NCI-H1048 (cell line): Measurements from ENCODE around the gene CREB5.
"Not testable (repeated sequence)": the region's sequence is repeated elsewhere in the genome, so short reads cannot be mapped to it uniquely, and the experiment has no call there.

Experiments
- DNase-seq: peaks from one replicate; lab custom pipeline; 2025; lab: John Stamatoyannopoulos, UW

Gene CREB5

DNA sequence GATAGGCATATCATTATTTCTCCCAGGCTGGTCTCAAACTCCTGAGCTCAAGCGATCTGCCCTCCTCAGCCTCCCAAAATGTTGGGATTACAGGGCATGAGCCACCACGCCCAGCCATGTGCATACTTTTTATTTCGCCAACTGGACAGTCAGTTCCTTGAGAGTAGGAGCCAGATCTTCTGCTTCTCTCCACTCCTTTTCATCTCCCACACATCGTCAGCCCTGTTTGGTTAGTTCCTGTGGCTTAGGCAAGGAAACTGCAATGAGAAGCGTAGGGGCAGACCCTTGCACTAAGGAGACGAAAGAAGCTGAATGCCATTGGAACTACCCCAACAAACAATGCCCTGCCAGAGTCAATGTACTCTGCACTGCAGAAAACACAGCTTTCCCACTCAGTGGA lies 367.6 kb downstream of the CREB5 start:
- no peak for DNase-seq

DNA sequence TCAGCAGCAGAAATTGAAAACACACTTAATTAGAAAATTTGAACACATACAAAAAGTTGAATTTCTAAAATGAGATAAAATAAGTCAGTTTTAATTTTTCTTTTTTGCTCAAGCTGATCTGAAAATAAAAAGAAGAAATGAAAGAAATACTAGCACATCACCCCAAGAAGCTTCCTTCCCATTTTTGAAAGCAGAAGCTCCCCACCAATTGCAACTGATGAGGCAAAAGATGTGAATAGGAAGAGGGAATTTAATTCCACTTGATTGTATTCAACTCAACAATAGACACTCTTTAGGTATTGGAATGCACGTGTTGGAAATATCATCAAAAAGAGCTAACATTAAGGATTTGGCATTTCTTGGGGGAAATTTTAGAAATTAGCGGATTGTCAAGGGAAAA lies 370.0 kb downstream of the CREB5 start:
- no peak for DNase-seq

DNA sequence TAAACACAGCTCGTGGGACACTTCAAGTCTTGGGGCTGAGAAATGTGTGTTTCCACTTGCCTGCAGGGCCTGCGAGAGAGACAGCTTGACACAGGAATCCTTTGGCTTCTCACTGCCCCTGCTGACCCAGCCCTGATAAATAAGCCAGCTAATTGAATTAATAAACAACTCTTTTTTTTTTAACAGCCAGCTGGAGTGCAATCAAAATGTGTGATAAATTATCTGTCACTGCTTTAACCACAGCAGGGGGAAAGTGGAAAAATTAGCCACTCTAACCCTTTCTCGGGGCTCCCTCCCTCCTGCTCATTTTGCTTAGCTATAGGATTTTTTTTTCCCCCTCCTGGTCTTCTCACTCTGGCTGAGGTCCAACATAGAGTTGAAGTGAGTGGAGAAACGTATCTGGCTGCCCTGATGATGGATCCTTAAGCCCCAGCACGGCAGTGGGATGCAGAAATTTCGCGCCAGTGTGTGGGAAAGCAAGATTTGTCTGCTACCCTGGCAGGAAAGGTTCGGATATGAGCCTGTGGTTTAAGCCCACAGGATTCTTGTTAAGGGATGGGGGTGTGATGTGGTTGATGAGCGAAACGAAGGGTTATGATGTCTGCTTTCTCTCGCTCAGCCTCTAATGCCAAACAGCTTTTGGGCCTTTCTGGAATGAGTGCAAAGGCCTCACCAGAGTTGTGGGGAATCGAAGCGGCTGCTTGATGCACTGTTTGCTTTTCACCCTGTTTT lies 372.0 kb downstream of the CREB5 start:
- DNase-seq: no peak

DNA sequence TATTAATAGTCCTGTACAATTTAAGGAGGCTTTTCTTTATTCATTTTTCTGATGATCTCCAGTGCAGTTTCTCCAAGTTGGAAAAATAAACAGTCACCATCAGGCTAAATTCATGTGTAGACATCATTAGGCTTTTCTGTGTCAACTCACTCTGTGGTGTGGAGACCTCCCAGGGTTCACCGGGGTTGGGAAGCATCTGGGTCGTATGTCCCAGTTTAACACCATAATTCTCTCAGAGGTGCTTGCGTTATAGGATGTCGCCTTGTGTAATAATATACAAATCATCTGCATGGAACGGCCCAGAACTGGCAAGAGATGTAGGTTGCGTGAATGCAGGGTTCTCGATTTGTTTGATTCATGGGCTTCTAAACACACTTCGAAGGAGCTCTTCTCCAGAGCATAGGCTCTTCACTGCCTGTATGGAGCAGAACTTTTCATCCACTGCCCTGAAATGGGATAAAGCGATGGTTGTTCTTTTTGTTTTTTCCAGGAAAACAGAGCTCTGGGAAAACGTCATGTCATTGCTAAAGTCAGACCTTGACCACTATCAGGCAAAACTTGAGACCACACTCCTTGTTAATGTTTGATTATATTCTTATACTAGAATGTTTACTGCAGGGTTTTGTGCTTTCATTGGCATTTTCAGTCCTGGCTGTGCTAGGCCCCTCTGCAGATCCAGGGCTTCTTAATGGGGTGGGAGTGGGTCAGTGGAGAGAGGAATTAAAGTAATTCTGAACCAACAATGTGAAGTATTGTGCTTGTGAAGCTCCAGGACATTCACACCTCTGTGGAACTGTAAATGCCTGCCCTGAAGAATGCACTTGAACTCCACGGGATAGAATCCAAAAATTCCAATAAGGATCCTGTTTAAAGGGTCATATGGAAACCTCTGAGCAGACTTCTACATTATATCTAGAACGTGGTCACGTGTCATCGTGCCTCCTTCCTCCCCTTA lies 373.0 kb downstream of the CREB5 start:
- DNase-seq: no peak

DNA sequence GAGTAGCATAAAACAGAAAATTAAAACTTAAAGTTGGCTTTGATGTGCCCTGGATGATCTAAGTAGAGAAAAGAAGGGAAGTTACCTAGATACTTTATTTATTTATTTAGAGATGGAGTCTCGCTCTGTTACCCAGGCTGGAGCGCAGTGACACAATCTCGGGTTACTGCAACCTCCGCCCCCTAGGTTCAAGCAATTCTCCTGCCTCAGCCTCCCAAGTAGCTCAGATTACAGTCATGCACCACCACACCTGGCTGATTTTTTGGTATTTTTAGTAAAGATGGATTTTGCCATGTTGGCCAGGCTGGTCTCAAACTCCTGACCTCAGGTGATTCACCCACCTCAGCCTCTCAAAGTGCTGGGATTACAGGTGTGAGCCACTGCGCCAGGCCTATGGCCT lies 373.8 kb downstream of the CREB5 start:
- not testable (repeated sequence) for DNase-seq

DNA sequence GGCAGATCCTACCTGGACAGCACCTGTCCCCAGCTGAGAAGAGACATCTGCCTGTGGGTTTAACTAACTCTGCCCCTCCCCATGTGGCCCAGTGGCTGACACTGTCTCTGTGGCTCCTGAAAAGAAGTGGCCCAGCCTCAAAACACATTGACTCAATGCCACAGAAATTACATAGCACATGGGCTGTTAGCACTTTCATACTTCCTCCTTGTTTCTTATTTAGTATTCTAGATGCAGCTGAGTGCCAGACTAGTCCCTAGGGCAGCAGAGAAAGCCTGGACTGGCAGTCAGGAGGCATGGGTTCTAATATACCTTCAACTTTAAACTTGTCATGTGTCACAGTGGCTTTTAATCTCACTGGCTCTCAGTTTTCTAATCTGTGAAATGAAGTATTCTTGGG lies 374.8 kb downstream of the CREB5 start:
- no peak for DNase-seq

DNA sequence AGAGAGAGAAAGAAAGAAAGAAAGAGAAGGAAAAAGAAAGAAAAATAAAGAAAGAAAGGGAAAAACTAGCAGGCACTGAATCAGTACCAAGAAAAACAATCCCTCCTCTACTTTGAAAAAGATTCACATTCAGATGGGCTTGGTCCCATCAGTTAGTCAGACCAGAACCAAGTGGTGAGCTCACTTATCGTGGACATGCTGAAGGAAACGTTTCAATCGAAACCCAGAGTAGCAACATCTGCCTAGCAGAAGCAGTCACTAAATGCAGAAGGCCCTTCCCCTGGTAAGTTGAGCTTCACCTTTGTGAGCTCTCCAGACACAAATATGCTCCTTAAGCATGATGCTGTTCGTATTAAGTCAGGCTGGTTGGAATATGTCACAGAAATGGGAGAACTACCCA lies 378.1 kb downstream of the CREB5 start:
- no peak for DNase-seq

DNA sequence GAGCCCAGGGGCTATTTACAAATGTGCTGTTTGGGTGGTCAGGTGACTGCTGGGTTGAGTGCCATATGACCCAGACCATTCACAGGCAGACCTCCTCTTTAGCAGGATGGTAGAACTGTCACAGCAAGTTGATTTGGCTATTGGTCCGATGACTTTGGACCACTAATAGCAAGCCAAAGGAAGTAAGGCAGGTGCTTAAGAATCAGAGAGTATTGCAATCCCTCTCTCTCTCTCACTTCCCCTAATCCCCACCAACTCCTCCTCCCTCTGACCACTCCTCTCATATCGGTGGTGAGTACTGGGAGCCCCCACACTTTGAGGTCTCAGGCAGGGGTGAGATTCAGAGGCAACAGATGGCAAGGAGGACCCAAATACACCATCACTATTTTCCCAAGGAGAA lies 380.5 kb downstream of the CREB5 start:
- no peak for DNase-seq

DNA sequence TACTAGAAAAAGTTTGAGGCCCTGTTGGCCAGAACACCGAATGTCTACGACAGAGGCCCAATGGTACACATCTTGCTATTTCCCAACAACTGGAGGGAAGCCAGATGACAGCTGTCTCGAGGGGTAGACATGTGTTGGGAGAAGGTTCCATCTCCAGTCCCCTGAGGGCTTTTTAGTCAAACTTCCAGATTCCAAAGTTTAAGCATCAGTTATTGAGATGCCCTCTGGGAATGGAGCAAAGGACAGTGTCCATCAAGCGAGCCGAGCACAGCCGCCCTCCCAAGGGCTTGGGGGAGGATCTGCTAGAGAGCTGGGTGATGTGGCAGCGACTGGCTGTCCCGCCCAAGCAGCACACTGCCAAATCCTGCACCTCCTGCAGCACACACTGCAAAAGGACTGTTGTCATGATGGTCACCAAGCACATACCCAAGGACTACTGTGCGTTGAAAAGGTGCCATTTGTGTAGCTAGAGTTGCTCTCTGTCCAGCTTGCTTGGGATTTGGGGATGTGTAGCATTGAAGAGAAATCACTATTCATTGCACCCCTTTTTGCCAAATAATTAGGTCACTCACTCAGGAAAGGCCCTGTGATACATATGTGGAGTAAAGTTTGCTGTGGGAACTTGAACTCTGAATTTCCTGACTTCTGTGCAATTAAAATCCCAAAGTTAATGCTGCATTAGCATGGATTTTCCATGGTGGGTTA lies 381.2 kb downstream of the CREB5 start:
- no peak for DNase-seq

DNA sequence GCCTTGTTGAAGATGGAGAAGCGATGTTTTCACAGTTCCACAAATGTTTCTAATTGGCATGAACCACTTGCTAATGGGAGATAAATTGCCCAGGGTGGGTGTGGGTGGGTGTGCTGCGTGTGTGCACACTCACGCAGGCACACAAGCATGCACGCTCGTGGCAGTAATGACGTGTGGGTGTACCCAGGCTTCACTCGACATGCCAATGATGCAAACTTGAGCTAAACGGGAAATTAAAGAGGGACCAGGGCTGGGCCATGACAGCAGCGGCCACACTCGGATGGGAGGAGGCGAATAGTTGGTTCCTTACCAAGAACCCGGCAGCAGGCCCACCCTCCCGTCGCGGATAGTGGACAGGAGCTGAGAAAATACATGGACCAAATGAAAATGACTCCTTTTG lies 386.0 kb downstream of the CREB5 start:
- DNase-seq: no peak

DNA sequence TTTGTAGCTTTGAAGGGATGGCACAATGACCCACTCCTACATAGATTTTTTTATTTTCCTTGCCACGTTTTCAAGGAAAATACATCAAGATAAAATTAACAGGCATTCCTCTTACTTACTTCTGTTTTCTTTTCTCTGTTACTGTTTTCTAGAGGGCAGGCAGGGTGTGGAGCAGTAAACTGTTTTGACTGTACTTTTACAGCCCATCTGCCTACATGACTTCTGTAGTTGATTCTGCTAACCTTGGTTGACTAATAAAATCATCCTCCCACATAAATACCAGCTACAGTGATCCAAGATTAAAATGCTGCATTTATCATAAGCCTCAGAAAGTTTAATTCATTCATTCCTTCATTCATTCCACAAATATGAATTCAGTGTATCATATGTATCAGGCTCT lies 387.3 kb downstream of the CREB5 start:
- DNase-seq: no peak

DNA sequence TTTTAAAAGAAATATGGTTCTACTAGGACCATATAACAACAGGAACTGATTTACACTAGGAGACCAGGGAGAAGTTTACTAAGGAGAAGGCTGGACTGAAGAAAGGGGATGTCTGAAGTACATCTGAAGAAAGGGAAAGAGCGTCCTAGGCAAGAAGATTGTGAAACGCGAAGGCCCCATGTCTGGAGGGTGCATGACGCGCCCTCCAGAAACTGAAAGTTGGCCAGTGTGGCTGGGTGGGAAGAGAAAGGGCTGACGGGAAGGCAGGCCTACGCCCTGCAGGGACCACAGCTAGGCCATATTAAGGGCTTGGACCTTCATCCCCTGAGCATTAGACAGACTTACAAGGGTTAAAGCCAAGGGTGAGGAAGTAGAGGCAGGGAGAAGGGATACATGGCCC lies 387.8 kb downstream of the CREB5 start:
- DNase-seq: no peak

DNA sequence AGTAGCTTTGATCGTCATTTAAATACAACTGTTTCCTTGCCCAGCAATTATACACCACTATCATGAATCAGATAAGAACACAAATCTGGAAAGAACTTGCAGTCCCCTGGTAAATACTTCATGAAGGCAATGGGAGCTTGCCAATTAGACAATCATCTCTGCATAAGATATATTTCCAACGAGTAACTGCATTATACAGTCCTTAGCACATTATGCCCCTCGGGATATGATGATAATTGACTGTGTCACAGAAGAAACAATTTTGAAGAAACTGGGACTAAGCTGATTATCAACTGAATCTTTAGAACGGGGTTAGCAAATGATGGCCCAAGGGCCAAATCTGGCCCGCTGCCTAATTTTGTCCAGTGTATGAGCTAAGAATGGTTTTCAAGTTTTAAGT lies 390.1 kb downstream of the CREB5 start:
- no peak for DNase-seq

DNA sequence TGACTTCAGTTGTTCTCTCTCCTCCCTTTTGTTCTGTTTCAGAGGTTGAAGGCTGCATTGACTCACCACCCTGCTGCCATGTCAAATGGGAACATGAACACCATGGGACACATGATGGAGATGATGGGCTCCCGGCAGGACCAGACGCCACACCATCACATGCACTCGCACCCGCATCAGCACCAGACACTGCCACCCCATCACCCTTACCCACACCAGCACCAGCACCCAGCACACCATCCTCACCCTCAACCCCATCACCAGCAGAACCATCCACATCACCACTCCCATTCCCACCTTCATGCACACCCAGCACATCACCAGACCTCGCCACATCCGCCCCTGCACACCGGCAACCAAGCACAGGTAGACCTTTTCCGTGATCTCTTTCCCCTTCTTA lies 391.8 kb downstream of the CREB5 start:
- DNase-seq: no peak

DNA sequence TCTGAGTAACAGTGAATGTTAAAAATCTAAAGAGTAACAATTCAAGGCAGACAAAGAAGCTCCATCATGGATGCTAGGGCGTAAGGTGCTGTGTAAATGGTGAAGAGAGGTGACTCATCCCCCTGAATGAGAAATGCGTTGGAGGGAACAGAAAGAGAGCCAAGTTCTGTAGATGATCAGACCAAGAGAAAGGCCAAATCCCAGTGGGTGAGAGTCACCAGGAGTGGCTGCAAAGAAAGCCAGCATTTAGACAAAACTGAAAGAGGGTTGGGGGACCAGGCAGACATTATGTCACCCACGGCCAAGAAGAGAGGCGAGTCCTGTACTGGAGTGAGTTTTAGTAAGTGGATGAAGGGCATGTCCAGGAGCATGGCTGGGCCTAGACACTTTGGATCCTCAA lies 392.7 kb downstream of the CREB5 start:
- DNase-seq: no peak

DNA sequence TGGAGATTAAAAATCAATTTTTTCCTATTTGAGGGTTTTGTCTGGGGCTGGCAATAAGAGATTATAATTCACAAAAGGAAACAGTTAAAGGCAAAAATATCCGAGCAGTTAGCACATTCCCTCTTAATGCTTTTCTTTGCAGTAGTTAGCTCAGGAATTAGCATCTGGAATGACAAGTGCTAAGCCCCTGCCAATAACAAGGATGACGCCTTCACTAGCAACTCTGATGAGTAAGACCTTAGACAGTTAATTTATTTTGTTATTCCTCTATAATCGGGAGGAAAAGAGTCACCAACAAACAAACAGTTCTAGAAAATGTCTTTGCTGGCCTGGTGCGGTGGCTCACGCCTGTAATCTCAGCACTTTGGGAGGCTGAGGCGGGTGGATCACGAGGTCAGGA lies 394.5 kb downstream of the CREB5 start:
- DNase-seq: no peak

DNA sequence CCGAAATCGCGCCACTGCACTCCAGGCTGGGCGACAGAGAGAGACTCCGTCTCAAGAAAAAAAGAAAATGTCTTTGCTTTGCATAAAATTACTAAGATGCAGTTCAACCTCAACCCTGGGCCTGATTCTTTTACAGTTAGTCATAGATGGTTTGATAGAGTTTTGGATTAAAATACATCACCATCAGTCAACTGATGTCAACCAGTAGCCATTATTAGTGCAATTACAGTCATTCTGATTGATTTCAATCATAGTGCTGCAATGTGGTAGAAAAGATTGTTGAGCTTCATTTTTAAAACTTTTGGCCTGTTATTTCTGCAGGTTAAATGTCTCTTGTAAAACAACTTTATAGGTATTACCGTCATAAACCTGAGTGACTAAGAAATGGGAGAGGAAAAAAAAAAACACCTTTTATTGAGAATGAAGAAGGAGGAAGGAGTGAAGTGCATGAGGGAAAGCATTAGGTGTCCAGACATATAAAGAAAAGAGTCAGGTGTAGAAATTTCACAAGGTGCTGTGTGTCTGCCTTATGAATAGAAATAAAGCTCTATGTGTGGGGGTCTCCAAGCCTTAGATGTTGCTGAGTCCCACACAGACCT lies 395.2 kb downstream of the CREB5 start:
- no peak for DNase-seq

DNA sequence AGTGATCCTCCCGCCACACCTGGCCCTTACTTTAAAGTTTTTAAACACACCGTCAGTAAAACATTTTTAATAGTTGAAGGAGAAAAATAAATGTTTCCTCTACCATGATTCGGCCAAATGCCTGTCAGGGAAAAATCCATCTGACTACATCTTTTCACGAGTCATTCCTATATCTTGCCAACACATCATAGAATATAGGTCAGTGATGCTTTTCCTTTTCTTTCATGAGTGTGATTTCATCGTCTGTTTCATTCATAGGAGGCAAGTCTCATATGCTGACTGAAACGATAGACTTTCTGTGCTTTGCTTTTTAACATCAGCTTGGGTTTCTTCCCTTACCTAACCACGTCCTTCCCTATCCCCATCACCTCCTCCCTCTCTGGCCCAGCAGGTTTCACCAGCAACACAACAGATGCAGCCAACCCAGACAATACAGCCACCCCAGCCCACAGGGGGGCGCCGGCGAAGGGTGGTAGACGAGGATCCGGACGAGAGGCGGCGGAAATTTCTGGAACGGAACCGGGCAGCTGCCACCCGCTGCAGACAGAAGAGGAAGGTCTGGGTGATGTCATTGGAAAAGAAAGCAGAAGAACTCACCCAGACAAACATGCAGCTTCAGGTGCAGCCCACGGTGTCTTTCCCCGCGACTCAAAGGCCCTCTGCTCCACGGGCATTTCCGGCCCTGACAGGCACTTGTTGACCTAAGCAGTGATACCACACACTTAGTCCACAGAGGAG lies 396.6 kb downstream of the CREB5 start:
- DNase-seq: no peak

DNA sequence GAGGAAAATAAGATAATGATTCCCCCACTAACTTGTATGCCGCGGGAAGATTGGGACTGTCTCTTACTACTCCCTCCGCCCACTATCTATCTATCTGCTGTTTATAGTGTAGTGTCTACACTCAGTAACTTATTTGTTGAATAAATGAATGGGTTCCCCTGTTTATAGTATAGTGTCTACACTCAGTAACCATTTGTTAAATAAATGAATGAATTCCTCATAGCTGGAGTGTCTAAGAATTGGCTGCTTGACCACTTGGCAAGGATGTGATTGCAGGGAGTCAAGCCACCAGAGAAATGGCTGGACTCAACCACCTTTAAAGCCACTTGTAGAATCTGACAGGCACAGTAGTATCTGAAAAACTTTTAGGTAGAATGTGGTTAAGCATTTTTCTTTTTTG lies 398.7 kb downstream of the CREB5 start:
- no peak for DNase-seq

DNA sequence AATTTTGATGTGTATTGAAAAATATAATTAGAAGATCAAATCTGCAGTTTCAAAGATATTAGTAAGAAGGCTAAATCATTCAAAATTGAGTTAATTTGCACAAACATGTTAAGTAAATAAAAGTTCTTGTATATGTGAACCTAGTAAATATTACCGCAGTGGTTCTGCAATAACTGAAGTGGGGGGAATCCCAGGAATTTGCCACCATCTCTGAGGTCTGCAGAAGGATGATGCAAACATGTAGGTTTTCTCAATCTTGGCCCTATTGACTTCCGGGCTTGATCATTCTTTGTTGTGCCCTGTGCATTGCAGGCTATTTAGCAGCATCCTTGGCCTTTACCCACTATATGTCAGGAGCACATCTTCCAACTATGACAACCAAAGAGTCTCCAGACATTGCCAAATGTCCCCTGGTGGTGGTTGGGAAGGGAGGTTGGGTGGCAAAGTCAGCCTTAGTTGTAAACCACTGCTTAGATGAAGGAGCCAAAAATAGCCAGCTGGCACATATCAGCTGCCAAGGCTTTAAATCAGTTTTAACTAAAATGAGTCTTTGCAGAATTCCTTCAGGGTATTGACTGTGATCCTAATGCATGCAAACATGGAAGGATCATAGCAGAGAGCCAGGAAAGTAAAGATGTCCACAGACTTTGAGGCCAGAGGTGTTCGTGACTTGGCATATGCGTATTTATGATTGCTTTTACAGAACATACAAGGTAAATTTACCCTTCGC lies 399.5 kb downstream of the CREB5 start:
- DNase-seq: no peak

DNA sequence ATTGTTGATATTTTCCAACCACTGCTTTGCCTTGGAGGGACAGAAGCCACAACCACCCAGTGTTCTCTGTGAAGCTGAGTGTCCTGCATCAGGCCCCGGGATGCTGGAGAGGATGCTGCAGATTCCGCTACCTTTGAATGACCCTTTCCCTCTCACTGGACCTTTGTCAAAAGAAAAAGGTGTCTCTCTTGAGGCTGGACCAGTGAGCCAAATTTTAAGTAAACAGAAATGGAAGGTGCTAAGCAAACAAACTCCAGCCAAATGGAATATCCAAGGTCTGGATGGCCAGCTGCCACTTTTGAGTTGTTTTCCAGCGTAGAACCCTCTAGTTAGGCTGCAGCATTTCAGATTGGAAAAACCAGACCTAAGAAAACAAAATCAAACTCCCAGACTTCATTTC lies 400.3 kb downstream of the CREB5 start:
- DNase-seq: no peak
